ENCODE measurements around the gene SERPINH1. TPM values are rescaled to one million over a fixed set of nuclear protein-coding genes. Genes with fewer than 3 reads are reported as not detected.

Gene SERPINH1
- total and polyA plus RNA-seq, 2 of the 13 experiments (the other 11 are each of a cell fraction or from before 2014, with no cell fraction given): 83.6 to 83.8 TPM

GRCh38 chr11:75548595-75549272 lies 13.3 kb upstream of the SERPINH1 start:
- no peak overlapping the region for H3K4me2 ChIP-seq (ENCODE audit: low read depth, low read length)
- BruUV-seq (replicated peaks): no TSS peak
- ChIA-PET CTCF (ENCODE audit: low intra/inter-chr PET ratio, low total read pairs) (interaction anchor here (0.9 kb wide), 1 partner anchor 220 kb away, joined by 3 read pairs; the partner anchor contains the start of gene DGAT2), POLR2A (interaction anchor here (2.3 kb wide), 1 partner anchor 14 kb away, joined by 6 read pairs; no protein-coding TSS in a partner anchor)
- H2AFZ ChIP-seq (ENCODE audit: low read length): no peak overlapping the region
- H4K20me1 ChIP-seq (ENCODE audit: insufficient read depth, low read length): no peaks in the 10 kb centered on the region
- no peak overlapping the region for H3K9ac ChIP-seq (ENCODE audit: insufficient read depth, low read depth, low read length)
- intact Hi-C loops (cut with micrococcal nuclease; ENCODE audit: unreplicated experiment) (loop anchor here (5.0 kb wide), 1 partner anchor 159 kb away; no protein-coding TSS in a partner anchor), in situ Hi-C loops (cut with HindIII; ENCODE audit: extremely low pct_ligation_motif_present, low pct_unique_long_range_greater_than_20kb) (no loop called here)
- ATAC-seq: no peak; the same call in 2 of the 3 replicates
- no peak for DNase-seq (ENCODE audit: low spot score)
- H3K27me3 ChIP-seq (ENCODE audit: control insufficient read depth in 1 of 2, insufficient read depth in 2 of 2, low read length in 2 of 2): peaks cover 0 to 6% of the 10 kb centered on the region in 2 experiments; a peak in 3 of 5 replicates
- H3K9me3 ChIP-seq (ENCODE audit: low read length): no peaks in the 10 kb centered on the region
- H3K4me3 ChIP-seq (replicated peaks in 1 of 3; ENCODE audit: insufficient read depth in 1 of 3, low read depth in 2 of 3, low read length in 3 of 3): no peak overlapping the region
- H3K36me3 ChIP-seq (replicated peaks in 1 of 2; ENCODE audit: control insufficient read depth in 1 of 2, insufficient read depth in 2 of 2, low read length in 2 of 2): no peaks in the 10 kb centered on the region
- TF ChIP-seq ZSCAN29 (CRISPR knock-in tag; conservative IDR thresholded peaks at IDR 0.05) (no peak), CSRNP2 (CRISPR knock-in tag; conservative IDR thresholded peaks at IDR 0.05; ENCODE audit: low read depth) (no peak), ADNP (CRISPR knock-in tag; IDR thresholded peaks at IDR 0.05) (no peak), ZBTB42 (CRISPR knock-in tag; IDR thresholded peaks at IDR 0.05) (no peak), CREB1 (IDR thresholded peaks at IDR 0.05) (no peak), CREB1 (CRISPR knock-in tag; IDR thresholded peaks at IDR 0.05) (no peak), ZNF629 (CRISPR knock-in tag; conservative IDR thresholded peaks at IDR 0.05) (no peak), RBM22 (optimal IDR thresholded peaks at IDR 0.05; ENCODE audit: low read length) (no peak), ZBTB44 (CRISPR knock-in tag; IDR thresholded peaks at IDR 0.05) (no peak)
- 82% methylated on average over 5 of the region's 8 CpGs for WGBS (ENCODE audit: low lambda C conversion rate)
- no peaks in the 10 kb centered on the region for H3K79me2 ChIP-seq (ENCODE audit: insufficient read depth, low read length)
- H3K27ac ChIP-seq (ENCODE audit: extremely low read length, insufficient read depth, low read length): no peak overlapping the region
- peaks cover 11% of the 10 kb centered on the region for H3K4me1 ChIP-seq (ENCODE audit: insufficient read depth, low read length)
- FAIRE-seq: no peak

All from HepG2 (cell line).